ENCODE results near the gene INPP4B.

INPP4B gene

GRCh38 chr4:142414366-142414990 is 431.6 kb downstream of the INPP4B start:
- Histone ChIP-seq H3K27ac (ENCODE audit: insufficient read depth, low read length, poor library complexity, severe bottlenecking) (no peak overlapping the region), H3K27me3 (replicated peaks; ENCODE audit: control insufficient read depth, insufficient read depth, low read length, poor library complexity, severe bottlenecking) (no peaks in the 10 kb centered on the region), H3K4me1 (ENCODE audit: control insufficient read depth, insufficient read depth, low read length, poor library complexity, severe bottlenecking) (no peaks in the 10 kb centered on the region), H3K9me3 (ENCODE audit: control insufficient read depth, low read length) (no peaks in the 10 kb centered on the region), H3K4me3 (ENCODE audit: insufficient read depth, low read depth, low read length, poor library complexity, severe bottlenecking) (no peak overlapping the region), H3K36me3 (ENCODE audit: control insufficient read depth, insufficient read depth, low read length) (no peaks in the 10 kb centered on the region)
- no peak for DNase-seq

DNA sequence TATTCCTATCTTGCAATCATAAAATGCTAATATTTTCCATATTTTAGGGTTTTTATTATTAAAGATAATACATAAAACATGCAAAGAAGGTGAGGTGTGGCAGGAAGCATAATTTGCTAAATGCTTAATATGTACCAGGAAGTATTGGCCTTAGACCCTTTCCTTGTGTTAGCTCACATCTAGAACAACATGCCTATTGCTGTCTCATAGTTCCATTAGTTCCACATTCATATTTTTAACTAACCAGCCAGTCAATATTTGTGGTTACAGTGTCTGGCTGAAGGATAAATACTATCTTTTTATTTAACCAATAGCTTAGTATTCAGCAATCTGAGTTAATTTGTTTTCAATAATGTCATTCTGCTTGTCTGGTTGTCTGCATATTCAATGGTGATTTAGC is 432.6 kb downstream of the INPP4B start:
- H3K4me3 ChIP-seq (ENCODE audit: insufficient read depth, low read depth, low read length, poor library complexity, severe bottlenecking), result no peak overlapping the region
- H3K27ac ChIP-seq (ENCODE audit: insufficient read depth, low read length, poor library complexity, severe bottlenecking), result no peak overlapping the region
- no peak for DNase-seq
- no peaks in the 10 kb centered on the region for H3K36me3 ChIP-seq (ENCODE audit: control insufficient read depth, insufficient read depth, low read length)
- no peaks in the 10 kb centered on the region for H3K9me3 ChIP-seq (ENCODE audit: control insufficient read depth, low read length)
- H3K27me3 ChIP-seq (replicated peaks; ENCODE audit: control insufficient read depth, insufficient read depth, low read length, poor library complexity, severe bottlenecking), result no peaks in the 10 kb centered on the region
- H3K4me1 ChIP-seq (ENCODE audit: control insufficient read depth, insufficient read depth, low read length, poor library complexity, severe bottlenecking), result peaks cover 2% of the 10 kb centered on the region

DNA sequence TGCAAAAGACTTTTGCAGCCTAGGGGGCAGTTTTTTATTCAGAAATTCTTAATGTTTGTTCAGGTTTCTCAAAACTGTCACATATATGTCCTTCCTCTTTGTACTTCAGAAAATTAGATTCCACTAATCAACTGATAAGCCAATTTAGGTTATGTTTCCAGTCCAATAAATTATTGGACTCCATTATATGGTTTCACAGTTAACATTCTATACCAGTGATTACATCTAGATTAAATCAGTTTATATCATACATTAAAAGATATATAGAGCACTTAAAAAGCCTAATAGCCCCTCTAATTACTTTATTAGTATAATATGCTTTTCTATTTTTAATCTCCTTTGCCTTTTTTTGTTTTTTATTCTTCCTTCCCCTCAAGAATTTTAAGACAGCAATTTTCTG is 434.1 kb downstream of the INPP4B start:
- Histone ChIP-seq H3K4me3 (ENCODE audit: insufficient read depth, low read depth, low read length, poor library complexity, severe bottlenecking) (no peak overlapping the region), H3K36me3 (ENCODE audit: control insufficient read depth, insufficient read depth, low read length) (no peaks in the 10 kb centered on the region), H3K27me3 (replicated peaks; ENCODE audit: control insufficient read depth, insufficient read depth, low read length, poor library complexity, severe bottlenecking) (no peaks in the 10 kb centered on the region), H3K4me1 (ENCODE audit: control insufficient read depth, insufficient read depth, low read length, poor library complexity, severe bottlenecking) (peaks cover 8% of the 10 kb centered on the region), H3K9me3 (ENCODE audit: control insufficient read depth, low read length) (no peaks in the 10 kb centered on the region), H3K27ac (ENCODE audit: insufficient read depth, low read length, poor library complexity, severe bottlenecking) (no peak overlapping the region)
- no peak for DNase-seq

DNA sequence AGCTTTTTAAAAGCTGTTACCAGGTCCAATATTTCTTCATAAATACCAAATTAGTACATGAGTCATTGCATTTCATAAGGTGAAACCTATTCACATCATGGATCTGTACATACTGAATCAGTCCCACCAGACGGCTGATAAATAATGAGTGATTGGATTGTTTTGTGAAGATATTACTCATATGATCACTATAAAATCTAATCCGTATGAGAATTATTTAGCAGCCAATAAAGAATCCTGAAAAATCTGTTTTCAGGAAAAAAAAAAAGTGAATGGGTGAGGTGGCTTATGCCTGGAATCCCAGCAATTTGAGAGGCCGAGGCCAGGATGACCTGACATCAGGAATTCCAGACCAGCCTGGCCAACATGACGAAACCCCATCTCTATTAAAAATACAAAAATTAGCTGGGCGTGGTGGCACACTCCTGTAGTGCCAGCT is 438.1 kb downstream of the INPP4B start:
- Histone ChIP-seq H3K9me3 (ENCODE audit: control insufficient read depth, low read length) (no peaks in the 10 kb centered on the region), H3K27ac (ENCODE audit: insufficient read depth, low read length, poor library complexity, severe bottlenecking) (no peak overlapping the region), H3K4me3 (ENCODE audit: insufficient read depth, low read depth, low read length, poor library complexity, severe bottlenecking) (no peak overlapping the region), H3K27me3 (replicated peaks; ENCODE audit: control insufficient read depth, insufficient read depth, low read length, poor library complexity, severe bottlenecking) (no peaks in the 10 kb centered on the region), H3K36me3 (ENCODE audit: control insufficient read depth, insufficient read depth, low read length) (no peaks in the 10 kb centered on the region), H3K4me1 (ENCODE audit: control insufficient read depth, insufficient read depth, low read length, poor library complexity, severe bottlenecking) (peaks cover 17% of the 10 kb centered on the region)
- DNase-seq, result no peak

- H3K4me3 ChIP-seq (ENCODE audit: insufficient read depth, low read depth, low read length, poor library complexity, severe bottlenecking), result no peak overlapping the region
- H3K9me3 ChIP-seq (ENCODE audit: control insufficient read depth, low read length), result no peaks in the 10 kb centered on the region
- H3K27me3 ChIP-seq (replicated peaks; ENCODE audit: control insufficient read depth, insufficient read depth, low read length, poor library complexity, severe bottlenecking), result no peaks in the 10 kb centered on the region
- H3K4me1 ChIP-seq (ENCODE audit: control insufficient read depth, insufficient read depth, low read length, poor library complexity, severe bottlenecking), result peaks cover 17% of the 10 kb centered on the region
- peak overlapping the region; percentile 76 for H3K27ac ChIP-seq (ENCODE audit: insufficient read depth, low read length, poor library complexity, severe bottlenecking)
- H3K36me3 ChIP-seq (ENCODE audit: control insufficient read depth, insufficient read depth, low read length), result no peaks in the 10 kb centered on the region
- DNase-seq, result no peak
These were observed 438.5 kb downstream of the INPP4B start for GRCh38 chr4:142407596-142407995.

DNA sequence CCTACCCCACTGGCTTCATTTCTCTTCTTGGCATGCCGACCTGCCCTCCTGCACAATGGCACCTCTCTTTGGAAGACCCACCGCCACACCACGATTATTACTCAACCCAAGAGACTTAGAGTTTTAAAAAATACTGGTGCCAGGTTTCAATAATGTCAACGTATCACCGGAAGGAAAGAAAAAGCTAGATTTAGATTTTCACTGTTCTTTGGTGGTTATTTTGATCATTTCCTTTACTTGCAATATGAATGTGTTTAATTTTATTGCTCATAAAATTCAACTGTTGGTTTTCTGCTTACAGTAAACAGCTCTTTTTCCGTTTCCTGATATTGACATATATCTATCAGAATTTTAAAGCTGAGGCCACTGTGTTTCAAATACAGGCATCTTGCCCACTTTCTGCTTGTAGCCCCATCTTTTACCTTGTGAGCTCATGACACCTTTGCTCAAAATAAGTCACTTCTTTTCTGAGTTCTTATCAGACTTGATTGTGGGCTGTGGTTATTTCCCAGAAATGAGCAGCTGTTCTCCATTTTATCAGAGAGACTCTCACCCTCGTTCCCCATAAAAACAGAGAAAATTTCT is 439.1 kb downstream of the INPP4B start:
- peak overlapping the region; percentile 76 for H3K27ac ChIP-seq (ENCODE audit: insufficient read depth, low read length, poor library complexity, severe bottlenecking)
- no peaks in the 10 kb centered on the region for H3K9me3 ChIP-seq (ENCODE audit: control insufficient read depth, low read length)
- H3K36me3 ChIP-seq (ENCODE audit: control insufficient read depth, insufficient read depth, low read length), result no peaks in the 10 kb centered on the region
- H3K4me3 ChIP-seq (ENCODE audit: insufficient read depth, low read depth, low read length, poor library complexity, severe bottlenecking), result peak overlapping the region; percentile 59
- DNase-seq, result no peak
- H3K4me1 ChIP-seq (ENCODE audit: control insufficient read depth, insufficient read depth, low read length, poor library complexity, severe bottlenecking), result peaks cover 17% of the 10 kb centered on the region
- no peaks in the 10 kb centered on the region for H3K27me3 ChIP-seq (replicated peaks; ENCODE audit: control insufficient read depth, insufficient read depth, low read length, poor library complexity, severe bottlenecking)

DNA sequence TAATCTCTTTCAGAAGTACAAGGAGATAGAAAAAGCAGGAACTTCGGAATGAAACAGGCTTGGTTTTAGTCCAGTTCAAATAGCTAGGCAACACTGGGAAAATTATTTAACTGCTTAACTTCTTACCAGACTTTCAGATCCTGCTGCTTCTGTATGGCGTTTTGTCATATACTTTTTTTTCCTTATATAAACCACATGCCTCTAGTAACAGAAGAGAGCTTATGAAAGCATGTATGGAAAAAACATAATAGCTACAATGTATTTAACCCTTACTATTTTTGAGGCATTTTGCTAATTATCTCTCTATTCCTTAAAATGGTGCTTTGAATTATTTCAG is 439.6 kb downstream of the INPP4B start:
- Histone ChIP-seq H3K27me3 (replicated peaks; ENCODE audit: control insufficient read depth, insufficient read depth, low read length, poor library complexity, severe bottlenecking) (no peaks in the 10 kb centered on the region), H3K4me3 (ENCODE audit: insufficient read depth, low read depth, low read length, poor library complexity, severe bottlenecking) (peak overlapping the region; percentile 59), H3K9me3 (ENCODE audit: control insufficient read depth, low read length) (no peaks in the 10 kb centered on the region), H3K36me3 (ENCODE audit: control insufficient read depth, insufficient read depth, low read length) (no peaks in the 10 kb centered on the region), H3K27ac (ENCODE audit: insufficient read depth, low read length, poor library complexity, severe bottlenecking) (peak overlapping the region; percentile 76), H3K4me1 (ENCODE audit: control insufficient read depth, insufficient read depth, low read length, poor library complexity, severe bottlenecking) (peaks cover 17% of the 10 kb centered on the region)
- no peak for DNase-seq

- peak overlapping the region; percentile 76 for H3K27ac ChIP-seq (ENCODE audit: insufficient read depth, low read length, poor library complexity, severe bottlenecking)
- peak overlapping the region; percentile 59 for H3K4me3 ChIP-seq (ENCODE audit: insufficient read depth, low read depth, low read length, poor library complexity, severe bottlenecking)
- no peaks in the 10 kb centered on the region for H3K36me3 ChIP-seq (ENCODE audit: control insufficient read depth, insufficient read depth, low read length)
- H3K27me3 ChIP-seq (replicated peaks; ENCODE audit: control insufficient read depth, insufficient read depth, low read length, poor library complexity, severe bottlenecking), result no peaks in the 10 kb centered on the region
- H3K4me1 ChIP-seq (ENCODE audit: control insufficient read depth, insufficient read depth, low read length, poor library complexity, severe bottlenecking), result peaks cover 17% of the 10 kb centered on the region
- H3K9me3 ChIP-seq (ENCODE audit: control insufficient read depth, low read length), result no peaks in the 10 kb centered on the region
- DNase-seq, result no peak
These were observed 440.2 kb downstream of the INPP4B start for GRCh38 chr4:142405695-142406498.

GRCh38 chr4:142405021-142405694 is 440.9 kb downstream of the INPP4B start:
- H3K4me3 ChIP-seq (ENCODE audit: insufficient read depth, low read depth, low read length, poor library complexity, severe bottlenecking), result peak overlapping the region; percentile 59
- DNase-seq, result peak; percentile 37 to 52 (median 49)
- peak overlapping the region; percentile 76 for H3K27ac ChIP-seq (ENCODE audit: insufficient read depth, low read length, poor library complexity, severe bottlenecking)
- no peaks in the 10 kb centered on the region for H3K36me3 ChIP-seq (ENCODE audit: control insufficient read depth, insufficient read depth, low read length)
- peaks cover 17% of the 10 kb centered on the region for H3K4me1 ChIP-seq (ENCODE audit: control insufficient read depth, insufficient read depth, low read length, poor library complexity, severe bottlenecking)
- no peaks in the 10 kb centered on the region for H3K27me3 ChIP-seq (replicated peaks; ENCODE audit: control insufficient read depth, insufficient read depth, low read length, poor library complexity, severe bottlenecking)
- H3K9me3 ChIP-seq (ENCODE audit: control insufficient read depth, low read length), result no peaks in the 10 kb centered on the region

All from effector memory CD4-positive, alpha-beta T cell (primary cell).